Stimulated activated CD4-positive, alpha-beta T cell treated with anti-CD3 and anti-CD28 coated beads, Interleukin-15, amount 100 ng/mL, for 48 hours (primary cell): Measurements from ENCODE around the gene CYYR1.

ENCODE experiments used
- DNase-seq, 2 donors: peaks; one replicate each; pipeline ENCODE4 v3.0.0-alpha.2; 2020; ENCODE audit warnings: low read depth in 2 of 2

The CYYR1 gene

GRCh38 chr21:26572702-26573381 lies at the start of gene CYYR1:
CYYR1 (minus strand) TSS chr21:26573286; CDS start chr21:26572940, 346 bp downstream.
- DNase-seq = no peak

GRCh38 chr21:26617176-26617575 lies 44.1 kb upstream of the CYYR1 start:
- DNase-seq = no peak

- DNase-seq = no peak
These were observed 41.2 kb upstream of the CYYR1 start for GRCh38 chr21:26614251-26614650.

GRCh38 chr21:26599261-26599660 lies 26.2 kb upstream of the CYYR1 start:
- no peak for DNase-seq

- no peak for DNase-seq
These were observed 24.9 kb upstream of the CYYR1 start for GRCh38 chr21:26597981-26598380.

GRCh38 chr21:26597031-26597430 lies 23.9 kb upstream of the CYYR1 start:
- no peak for DNase-seq

- DNase-seq = no peak
These were observed 22.9 kb upstream of the CYYR1 start for GRCh38 chr21:26595971-26596370.

GRCh38 chr21:26593800-26594199 lies 20.7 kb upstream of the CYYR1 start:
- no peak for DNase-seq

GRCh38 chr21:26591543-26591942 lies 18.5 kb upstream of the CYYR1 start:
- DNase-seq = no peak

GRCh38 chr21:26588446-26588845 lies 15.4 kb upstream of the CYYR1 start:
- DNase-seq = no peak

- no peak for DNase-seq
These were observed 14.7 kb upstream of the CYYR1 start for GRCh38 chr21:26587736-26588201.

- DNase-seq = no peak
These were observed 10.7 kb upstream of the CYYR1 start for GRCh38 chr21:26583769-26584168.

GRCh38 chr21:26581818-26582217 lies 8.7 kb upstream of the CYYR1 start:
- DNase-seq = no peak

GRCh38 chr21:26572076-26572701 lies 897 bp downstream of the CYYR1 start:
- no peak for DNase-seq

- no peak for DNase-seq
These were observed 2.9 kb downstream of the CYYR1 start for GRCh38 chr21:26570203-26570602.

GRCh38 chr21:26565546-26565945 lies 7.5 kb downstream of the CYYR1 start:
- no peak for DNase-seq

GRCh38 chr21:26565111-26565510 lies 8.0 kb downstream of the CYYR1 start:
- no peak for DNase-seq

GRCh38 chr21:26563856-26564503 lies 9.1 kb downstream of the CYYR1 start:
- no peak for DNase-seq

GRCh38 chr21:26560612-26561011 lies 12.5 kb downstream of the CYYR1 start:
- no peak for DNase-seq

GRCh38 chr21:26559099-26559498 lies 14.0 kb downstream of the CYYR1 start:
- DNase-seq = no peak

- DNase-seq = no peak
These were observed 16.0 kb downstream of the CYYR1 start for GRCh38 chr21:26557106-26557505.

GRCh38 chr21:26555540-26556146 lies 17.4 kb downstream of the CYYR1 start:
- DNase-seq = no peak

- no peak for DNase-seq
These were observed 18.7 kb downstream of the CYYR1 start for GRCh38 chr21:26554365-26554764.
